Glomerular visceral epithelial cell (primary cell): ENCODE results near the gene SERPIND1.
"Not testable (repeated sequence)": the region's sequence is repeated elsewhere in the genome, so short reads cannot be mapped to it uniquely, and the experiment has no call there.

Source experiments
- DNase-seq: peaks from one replicate; pipeline ENCODE4 v3.0.0-alpha.2; 2016; ENCODE audit errors: extremely low spot score

SERPIND1 gene, protein sequence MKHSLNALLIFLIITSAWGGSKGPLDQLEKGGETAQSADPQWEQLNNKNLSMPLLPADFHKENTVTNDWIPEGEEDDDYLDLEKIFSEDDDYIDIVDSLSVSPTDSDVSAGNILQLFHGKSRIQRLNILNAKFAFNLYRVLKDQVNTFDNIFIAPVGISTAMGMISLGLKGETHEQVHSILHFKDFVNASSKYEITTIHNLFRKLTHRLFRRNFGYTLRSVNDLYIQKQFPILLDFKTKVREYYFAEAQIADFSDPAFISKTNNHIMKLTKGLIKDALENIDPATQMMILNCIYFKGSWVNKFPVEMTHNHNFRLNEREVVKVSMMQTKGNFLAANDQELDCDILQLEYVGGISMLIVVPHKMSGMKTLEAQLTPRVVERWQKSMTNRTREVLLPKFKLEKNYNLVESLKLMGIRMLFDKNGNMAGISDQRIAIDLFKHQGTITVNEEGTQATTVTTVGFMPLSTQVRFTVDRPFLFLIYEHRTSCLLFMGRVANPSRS

GRCh38 chr22:20773793-20774212, at the start of gene SERPIND1:
SERPIND1 (plus strand) TSS chr22:20774113; CDS start chr22:20779313, 5,200 bp downstream.
- no peak for DNase-seq

DNA sequence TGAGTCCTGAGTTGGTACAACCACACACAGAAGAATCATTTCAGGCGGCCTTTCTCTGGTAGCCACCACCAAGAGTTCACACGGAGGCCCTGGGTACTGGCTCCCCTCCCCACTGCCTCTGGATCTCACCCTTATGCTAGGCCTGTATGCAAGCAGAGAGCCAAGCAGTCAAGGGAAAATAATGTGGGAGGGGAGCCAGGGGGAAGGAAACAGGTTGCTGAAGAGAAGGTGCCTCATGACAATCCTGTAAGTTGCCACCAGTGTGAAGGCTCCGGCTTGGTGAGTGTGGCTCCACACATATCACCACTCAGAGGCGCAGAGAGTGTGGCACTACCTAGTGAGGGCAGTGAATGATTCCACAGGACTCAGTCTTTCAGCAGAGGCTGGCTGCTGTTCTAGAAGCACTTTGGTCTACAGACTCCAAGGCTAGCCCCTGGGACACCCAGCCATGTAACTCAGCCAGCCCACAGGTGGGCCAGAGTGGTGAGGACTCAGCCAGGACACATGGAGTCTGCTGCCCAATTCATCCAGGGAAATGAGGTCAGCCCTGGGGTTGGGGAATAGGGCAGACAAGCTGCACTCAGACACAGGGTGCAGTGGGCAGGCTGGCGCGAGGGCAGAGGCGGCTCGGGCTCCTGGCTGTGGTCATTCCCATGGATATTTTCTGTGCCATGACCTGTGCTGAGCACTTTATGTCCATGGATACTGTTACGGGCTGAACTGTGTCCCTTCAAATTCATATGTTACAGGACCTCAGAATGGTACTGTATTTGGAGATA, 49.0 kb upstream of the SERPIND1 start:
- DNase-seq, result no peak

DNA sequence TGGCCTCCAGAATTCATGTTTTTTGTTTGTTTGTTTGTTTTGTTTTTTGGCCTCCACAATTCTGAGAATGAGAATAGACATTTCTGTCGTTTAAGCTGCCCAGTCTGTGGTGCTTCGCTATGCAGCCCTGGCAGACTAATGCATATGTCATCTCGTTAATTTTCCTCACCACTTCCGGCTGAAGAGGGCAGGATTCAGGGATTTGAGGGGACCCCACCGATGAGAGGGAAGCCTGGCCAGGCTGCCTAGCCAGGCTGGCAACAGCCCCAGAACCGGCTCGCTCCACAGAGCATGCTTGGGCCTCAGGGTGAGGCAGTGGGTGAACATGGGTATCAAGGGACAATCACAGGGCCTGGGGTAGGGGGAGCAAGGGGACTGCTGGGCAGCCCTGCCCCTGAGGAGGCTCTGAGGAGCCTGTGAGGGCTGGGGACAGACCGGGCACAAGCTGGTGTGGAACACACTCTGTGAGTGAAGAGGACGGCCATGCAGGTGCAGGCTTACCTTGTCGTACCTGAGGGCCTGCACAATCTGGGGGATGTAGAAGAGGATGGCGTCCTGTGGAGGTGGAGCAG, 47.8 kb upstream of the SERPIND1 start:
- DNase-seq, result no peak

DNA sequence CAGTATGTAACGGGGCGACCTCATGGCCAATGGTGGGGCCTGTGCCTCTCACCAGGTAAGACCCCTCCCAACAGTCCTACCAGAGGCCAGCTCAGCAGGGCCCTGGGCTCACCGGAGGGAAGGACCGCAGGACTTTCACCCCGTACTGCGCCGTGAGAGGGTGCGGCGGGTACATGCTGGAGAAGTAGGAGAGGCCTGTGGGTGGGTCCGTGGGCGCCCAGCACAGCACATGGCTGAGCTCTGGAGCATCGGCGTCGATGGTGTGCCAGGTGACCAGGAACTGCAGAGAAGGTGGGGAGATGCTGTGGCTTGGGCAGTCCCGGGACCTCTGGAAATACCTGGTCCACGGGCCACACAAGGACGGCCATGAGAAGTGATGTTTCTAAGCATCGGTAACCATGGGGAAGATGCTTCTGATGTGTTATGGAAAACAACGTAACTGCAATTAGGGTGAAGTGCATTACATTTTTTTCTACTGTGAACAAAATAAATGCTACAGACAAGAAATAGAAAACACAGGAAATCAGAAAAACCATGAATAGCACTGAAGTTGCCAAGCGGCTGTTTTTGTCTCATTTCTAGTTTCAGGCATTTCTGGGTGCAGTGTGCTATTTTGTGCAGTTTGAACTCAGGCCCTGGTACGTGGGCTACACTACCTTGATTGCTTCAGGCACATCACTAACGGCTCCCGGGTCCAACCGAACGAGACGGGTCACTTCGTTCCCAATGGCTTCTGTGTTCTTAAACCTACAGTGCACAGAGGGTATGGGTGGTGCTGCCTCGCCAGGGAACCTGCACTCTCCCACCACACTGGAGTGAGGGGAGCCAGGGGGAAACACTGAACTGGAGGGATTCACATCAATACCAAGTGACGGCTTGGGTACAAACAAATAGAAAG, 46.5 kb upstream of the SERPIND1 start:
- DNase-seq, result no peak

DNA sequence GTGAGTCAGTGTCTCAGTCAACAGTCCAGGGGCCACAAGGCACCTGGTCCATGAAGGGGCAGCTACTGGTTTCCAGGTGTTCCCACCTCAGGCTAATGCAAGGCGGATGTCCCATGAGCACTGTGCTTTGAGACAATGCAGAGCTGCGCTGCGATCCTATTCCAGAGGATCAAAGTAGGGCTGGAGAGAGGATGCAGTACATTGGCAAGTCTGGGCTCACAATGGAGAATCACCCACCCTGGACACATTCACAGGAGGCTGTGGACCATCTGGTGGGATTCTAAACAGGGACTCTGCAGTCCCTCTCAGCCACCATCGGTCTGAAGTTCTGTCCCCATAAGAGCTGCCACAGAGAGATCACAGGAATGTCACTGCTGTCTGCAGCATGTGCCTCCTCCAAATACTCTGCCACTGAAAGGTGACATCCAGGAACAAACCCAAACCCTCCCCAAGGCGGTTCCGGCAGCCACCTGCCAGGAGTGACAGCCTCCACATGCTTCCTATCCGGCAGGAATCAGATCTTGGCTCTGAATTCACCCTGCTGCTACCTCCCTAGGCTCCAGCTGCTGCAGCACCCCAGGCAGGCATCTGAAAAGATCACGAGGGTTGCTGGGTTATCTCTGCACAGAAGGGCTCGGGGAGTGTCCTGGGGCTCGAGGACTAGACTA, 45.3 kb upstream of the SERPIND1 start:
- DNase-seq, result no peak

- no peak for DNase-seq
Measured at GRCh38 chr22:20729194-20729593, 44.7 kb upstream of the SERPIND1 start.

DNA sequence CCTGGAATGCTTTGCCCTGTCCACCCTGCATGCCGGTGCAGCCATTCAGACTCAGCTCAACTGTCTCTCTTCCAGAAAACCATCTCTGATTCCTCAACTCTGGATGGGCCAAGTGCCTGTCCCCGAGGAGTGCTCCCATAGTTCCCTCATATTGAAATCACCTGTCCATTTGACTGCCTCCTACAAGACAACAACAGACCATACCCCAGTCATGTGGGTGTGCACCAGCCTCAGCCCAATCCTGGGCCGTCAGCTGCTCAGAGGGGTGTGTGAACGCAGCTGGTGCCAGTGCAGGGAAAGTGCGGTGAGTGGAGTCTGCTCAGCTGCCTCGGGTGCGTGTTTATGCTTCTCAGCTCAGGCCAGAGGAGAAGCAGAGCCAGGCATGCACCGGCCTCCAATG, 41.5 kb upstream of the SERPIND1 start:
- not testable (repeated sequence) for DNase-seq

DNA sequence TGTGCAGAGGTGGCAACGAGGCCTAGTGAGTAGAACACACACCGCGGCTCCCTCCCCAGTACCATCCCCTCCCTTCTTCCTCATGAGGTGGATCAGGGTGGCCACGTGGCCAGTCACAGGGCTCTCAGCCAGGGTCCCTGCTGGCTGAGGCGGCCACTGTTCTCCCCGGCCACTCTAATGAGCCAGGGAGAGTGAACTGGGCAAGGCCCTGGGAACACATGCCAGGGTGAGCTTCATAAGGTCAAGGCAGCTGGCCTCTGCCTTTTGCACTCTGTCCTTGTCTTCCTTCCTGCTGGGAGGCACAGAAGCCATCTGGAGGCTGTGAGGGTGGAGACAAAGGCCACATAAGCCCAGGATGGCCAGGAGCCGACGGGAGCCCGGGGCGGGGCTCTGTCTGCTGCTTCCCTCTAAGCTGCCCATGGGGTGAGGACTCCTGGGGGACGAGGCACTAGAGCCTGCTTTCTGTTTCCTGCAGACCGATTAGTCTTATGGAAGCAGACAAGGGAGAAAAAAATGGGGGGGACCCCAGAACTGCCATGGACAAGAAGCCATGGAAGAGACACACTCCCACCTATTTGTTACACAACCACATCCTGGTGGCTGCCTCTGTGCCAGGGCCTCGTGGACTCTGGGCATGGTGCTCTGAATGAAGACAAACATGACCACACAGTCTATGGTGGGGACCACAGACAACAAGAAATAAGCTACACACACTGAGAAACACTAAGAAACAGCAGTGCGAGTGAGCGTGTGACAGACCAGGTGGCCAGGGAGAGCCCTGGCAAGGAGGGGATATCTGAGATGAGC, 38.4 kb upstream of the SERPIND1 start:
- not testable (repeated sequence) for DNase-seq

GRCh38 chr22:20736891-20737290, 37.0 kb upstream of the SERPIND1 start:
- DNase-seq, result not testable (repeated sequence)

- no peak for DNase-seq
Measured at GRCh38 chr22:20738394-20739089, 35.4 kb upstream of the SERPIND1 start.

DNA sequence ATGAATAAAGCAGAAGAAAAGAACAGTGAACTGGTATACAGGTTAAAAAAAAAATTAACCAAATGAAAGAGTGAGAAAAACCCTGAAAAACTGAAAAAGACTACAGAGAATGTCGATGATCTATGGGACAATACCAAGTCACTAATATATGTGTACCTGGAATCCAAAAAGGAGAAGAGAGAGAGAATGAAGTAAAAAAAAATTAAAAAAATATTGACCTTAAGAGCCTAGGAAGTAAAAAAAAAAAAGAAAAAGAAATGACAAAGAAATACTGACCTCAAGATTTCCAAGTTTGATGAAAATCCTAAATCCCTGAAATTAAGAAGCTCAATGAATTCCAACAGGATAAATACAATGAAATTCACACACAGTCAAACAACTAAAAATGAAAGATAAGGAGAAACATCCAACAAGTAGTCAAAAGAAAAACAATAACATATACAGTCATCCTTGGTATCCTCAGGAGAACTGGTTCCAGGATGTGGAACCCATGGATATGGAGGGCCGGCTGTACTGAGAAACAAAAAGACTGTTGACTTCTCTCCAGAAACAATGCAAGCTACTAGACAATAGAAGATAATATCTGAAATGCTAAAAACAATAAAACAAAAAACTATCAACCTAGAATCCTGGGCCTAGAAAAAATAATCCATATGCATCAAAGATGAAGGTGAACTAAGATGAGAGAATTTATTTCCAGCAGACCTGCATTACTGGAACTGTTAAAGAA, 33.5 kb upstream of the SERPIND1 start:
- no peak for DNase-seq

DNA sequence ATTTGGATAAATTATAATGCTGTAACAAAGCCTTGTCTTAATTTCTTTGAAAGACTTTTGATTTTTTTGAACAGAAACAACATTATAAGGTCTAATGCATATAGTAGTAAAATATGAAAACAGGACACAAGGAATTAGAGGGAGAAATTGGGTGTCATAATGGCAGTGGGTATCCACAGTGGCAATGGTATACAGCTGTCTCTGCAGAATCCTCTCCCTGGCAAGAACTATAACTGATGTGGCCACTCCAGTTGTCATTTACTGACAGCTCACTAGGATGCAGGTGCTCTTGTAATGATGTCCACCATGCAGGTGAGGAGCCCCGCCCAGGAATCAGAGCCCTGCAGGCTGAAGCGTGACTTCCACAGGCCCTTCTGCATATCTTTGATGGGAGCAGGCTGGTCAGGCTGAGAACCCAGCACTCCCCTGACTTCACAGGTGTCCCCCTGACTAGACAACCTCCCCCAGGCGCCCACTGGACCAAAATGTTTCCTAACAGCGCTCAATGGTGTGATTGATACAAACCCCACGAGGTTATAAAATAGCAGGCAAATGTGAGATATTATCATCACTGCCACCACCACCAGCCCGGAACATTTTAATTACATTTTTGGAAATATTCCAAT, 32.8 kb upstream of the SERPIND1 start:
- no peak for DNase-seq

DNA sequence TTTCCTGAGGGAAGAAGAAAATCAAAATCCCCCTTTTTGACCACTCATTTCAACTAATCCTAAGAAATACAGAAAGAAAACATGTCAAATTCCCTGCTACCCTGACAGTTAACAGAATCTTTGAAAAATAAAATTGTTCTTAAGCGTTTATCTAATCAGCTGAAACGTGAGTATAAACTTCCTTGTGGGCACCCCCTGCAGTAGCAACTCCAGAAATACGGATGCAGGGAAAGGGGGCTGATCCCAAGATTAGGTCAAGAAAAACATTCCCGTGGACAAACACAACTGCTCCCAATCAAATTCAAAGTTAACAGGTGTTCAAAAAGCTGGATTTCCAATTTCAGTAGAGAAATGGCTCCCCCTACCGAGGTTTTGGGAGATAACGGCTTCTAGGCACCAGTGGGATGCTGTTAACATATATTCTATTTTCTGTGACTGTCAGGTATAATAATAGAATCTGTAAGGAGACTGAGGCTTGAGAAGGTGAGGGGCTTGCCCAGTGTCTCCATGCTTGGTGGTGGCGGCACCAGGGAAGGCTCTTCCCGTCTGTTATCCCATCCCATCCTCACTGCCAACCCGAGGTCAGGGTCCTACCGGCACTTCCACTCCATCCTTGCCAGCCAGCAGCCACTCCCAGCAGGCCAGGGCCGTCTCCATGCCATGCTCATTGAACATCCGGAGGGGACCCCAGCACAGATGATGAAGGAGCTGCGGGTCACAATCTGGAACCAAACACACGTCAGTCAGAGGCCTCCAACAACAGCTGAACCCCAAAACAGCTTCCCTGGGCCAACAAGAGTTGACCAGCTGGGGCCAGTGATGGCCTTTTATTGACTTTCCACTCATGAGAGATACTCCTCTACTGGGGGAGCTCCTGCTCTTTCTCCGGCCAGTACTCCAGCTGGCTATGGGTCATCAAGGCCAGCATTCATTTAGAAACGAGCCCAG, 32.0 kb upstream of the SERPIND1 start:
- DNase-seq, result peak; percentile 5

DNA sequence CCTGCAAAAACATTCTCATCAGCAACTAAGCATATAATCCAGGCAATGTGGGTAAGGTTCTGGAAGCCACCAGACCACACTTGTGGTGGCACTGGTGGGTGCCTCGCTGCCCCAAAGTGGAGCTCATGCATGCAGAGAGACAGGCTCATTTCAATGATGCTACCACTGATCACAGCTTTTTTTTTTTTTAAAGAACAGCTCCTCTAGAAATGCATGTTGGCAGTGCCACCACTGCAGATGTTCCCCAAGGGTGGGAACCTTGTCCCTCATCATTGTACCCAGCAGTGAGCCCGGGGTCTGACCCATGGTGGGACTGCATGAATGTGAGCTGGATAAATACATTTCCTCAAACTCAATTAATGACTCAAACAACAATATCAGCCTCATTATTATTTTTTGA, 31.1 kb upstream of the SERPIND1 start:
- DNase-seq, result no peak

- no peak for DNase-seq
Measured at GRCh38 chr22:20744456-20744855, 29.5 kb upstream of the SERPIND1 start.

GRCh38 chr22:20745119-20745518, 28.8 kb upstream of the SERPIND1 start:
- no peak for DNase-seq
